ENCODE data around the gene KRTDAP. TPM values are rescaled to one million over a fixed set of nuclear protein-coding genes. Genes with fewer than 3 reads are reported as not detected.

The KRTDAP gene
- total RNA-seq, 1 donor from 2014 or later, result not detected

- peak within 1 kb of the TSS; percentile 21 for H3K4me3 Mint-ChIP-seq (ENCODE audit: unreplicated experiment)
- H3K4me1 Mint-ChIP-seq (ENCODE audit: low read depth, unreplicated experiment), result no peaks in the 10 kb centered on the region
- DNase-seq, result no peak
- no peak for TF ChIP-seq CTCF (IDR thresholded peaks at IDR 0.05; ENCODE audit: partially characterized antibody, unreplicated experiment)
- peaks cover 5% of the 10 kb centered on the region for H3K9me3 Mint-ChIP-seq (ENCODE audit: unreplicated experiment)
- peaks cover 17% of the 10 kb centered on the region for H3K27me3 Mint-ChIP-seq (ENCODE audit: unreplicated experiment)
- peaks cover 8% of the 10 kb centered on the region for H3K36me3 Mint-ChIP-seq (ENCODE audit: unreplicated experiment)
- no peak within 1 kb of the TSS for H3K27ac Mint-ChIP-seq (ENCODE audit: unreplicated experiment)
These were observed 43.0 kb upstream of the KRTDAP start, which contains the start of gene GAPDHS for GRCh38 chr19:35533201-35533821. GAPDHS (plus strand) TSS chr19:35533456; CDS start chr19:35533528, 72 bp downstream.

- H3K27ac Mint-ChIP-seq (ENCODE audit: unreplicated experiment), result no peak overlapping the region
- no peak for TF ChIP-seq CTCF (IDR thresholded peaks at IDR 0.05; ENCODE audit: partially characterized antibody, unreplicated experiment)
- DNase-seq, result no peak
These were observed 41.0 kb upstream of the KRTDAP start for GRCh38 chr19:35531291-35531690.

GRCh38 chr19:35529241-35530218 is 39.3 kb upstream of the KRTDAP start:
- TF ChIP-seq CTCF (IDR thresholded peaks at IDR 0.05; ENCODE audit: partially characterized antibody, unreplicated experiment), result no peak
- H3K4me1 Mint-ChIP-seq (ENCODE audit: low read depth, unreplicated experiment), result no peaks in the 10 kb centered on the region
- no peak overlapping the region for H3K4me3 Mint-ChIP-seq (ENCODE audit: unreplicated experiment)
- H3K27ac Mint-ChIP-seq (ENCODE audit: unreplicated experiment), result no peak overlapping the region
- H3K36me3 Mint-ChIP-seq (ENCODE audit: unreplicated experiment), result peaks cover 8% of the 10 kb centered on the region
- H3K9me3 Mint-ChIP-seq (ENCODE audit: unreplicated experiment), result peaks cover 5% of the 10 kb centered on the region
- DNase-seq, result no peak
- peaks cover 14% of the 10 kb centered on the region for H3K27me3 Mint-ChIP-seq (ENCODE audit: unreplicated experiment)

More at GRCh38 chr19:35531291-35531690, 41.0 kb upstream of the KRTDAP start:
- Mint-ChIP-seq H3K9me3 (ENCODE audit: unreplicated experiment) (peaks cover 5% of the 10 kb centered on the region), H3K27me3 (ENCODE audit: unreplicated experiment) (peaks cover 14% of the 10 kb centered on the region), H3K4me3 (ENCODE audit: unreplicated experiment) (no peak overlapping the region), H3K4me1 (ENCODE audit: low read depth, unreplicated experiment) (no peaks in the 10 kb centered on the region), H3K36me3 (ENCODE audit: unreplicated experiment) (peaks cover 8% of the 10 kb centered on the region)

- peaks cover 14% of the 10 kb centered on the region for H3K27me3 Mint-ChIP-seq (ENCODE audit: unreplicated experiment)
- H3K27ac Mint-ChIP-seq (ENCODE audit: unreplicated experiment), result no peak within 1 kb of the TSS
- DNase-seq, result no peak
- no peaks in the 10 kb centered on the region for H3K4me1 Mint-ChIP-seq (ENCODE audit: low read depth, unreplicated experiment)
- H3K4me3 Mint-ChIP-seq (ENCODE audit: unreplicated experiment), result peak within 1 kb of the TSS; percentile 15
- TF ChIP-seq CTCF (IDR thresholded peaks at IDR 0.05; ENCODE audit: partially characterized antibody, unreplicated experiment), result no peak
- peaks cover 5% of the 10 kb centered on the region for H3K9me3 Mint-ChIP-seq (ENCODE audit: unreplicated experiment)
- peaks cover 8% of the 10 kb centered on the region for H3K36me3 Mint-ChIP-seq (ENCODE audit: unreplicated experiment)
These were observed 38.2 kb upstream of the KRTDAP start, which contains the start of gene SBSN for GRCh38 chr19:35528218-35529038. SBSN (minus strand) TSS chr19:35528311; CDS start chr19:35528281, 30 bp downstream.
